HFFc6 (cell line): ENCODE data around the gene SAFB. TPM values are rescaled to one million over a fixed set of nuclear protein-coding genes. Genes with fewer than 3 reads are reported as not detected.

Experiments used
- DNase-seq: peaks from one replicate; pipeline ENCODE4 v3.0.0-alpha.2; 2018
- H3K27ac Mint-ChIP-seq: 2 replicates; pipeline ENCODE4 v1.8.0; 2020; ENCODE audit warnings: mild to moderate bottlenecking, mixed read lengths
- H3K27me3 Mint-ChIP-seq: 2 replicates; pipeline ENCODE4 v1.8.0; 2021; ENCODE audit warnings: mild to moderate bottlenecking, moderate library complexity, mixed read lengths; ENCODE audit not compliant: insufficient read depth
- H3K36me3 Mint-ChIP-seq: 2 replicates; pipeline ENCODE4 v1.8.0; 2021; ENCODE audit warnings: low read depth, mixed read lengths
- H3K4me1 Mint-ChIP-seq: 2 replicates; pipeline ENCODE4 v1.8.0; 2020; ENCODE audit warnings: low read depth, mixed read lengths
- H3K4me3 Mint-ChIP-seq: 2 replicates; pipeline ENCODE4 v1.8.0; 2020; ENCODE audit warnings: mild to moderate bottlenecking, moderate library complexity, mixed read lengths
- H3K9me3 Mint-ChIP-seq: 2 replicates; pipeline ENCODE4 v1.8.0; 2020; ENCODE audit warnings: mild to moderate bottlenecking, mixed read lengths
- total RNA-seq, 6 experiments: library from RNA; stranded (reverse); fragmentation: NEBNext Ultra II Directional; extraction: Animal tissue kit (Norgen Biotek cat#: 25700); gene quantifications; 2 replicates in 1 of 6; 3 replicates in 5 of 6; pipeline ENCODE4 v1.2.3, GENCODE V29; 2021
- TF ChIP-seq, protein P1 (sequence below): fragments of 200-600 bp; sonication (generic); IDR thresholded peaks from 2 replicates; pipeline ENCODE4 v1.5.0; 2021; ENCODE audit warnings: antibody characterized with exemption, mild to moderate bottlenecking

The SAFB gene
- total RNA-seq, 6 experiments from 2014 or later: 41.7 to 53.6 (median 49.3) TPM

DNA sequence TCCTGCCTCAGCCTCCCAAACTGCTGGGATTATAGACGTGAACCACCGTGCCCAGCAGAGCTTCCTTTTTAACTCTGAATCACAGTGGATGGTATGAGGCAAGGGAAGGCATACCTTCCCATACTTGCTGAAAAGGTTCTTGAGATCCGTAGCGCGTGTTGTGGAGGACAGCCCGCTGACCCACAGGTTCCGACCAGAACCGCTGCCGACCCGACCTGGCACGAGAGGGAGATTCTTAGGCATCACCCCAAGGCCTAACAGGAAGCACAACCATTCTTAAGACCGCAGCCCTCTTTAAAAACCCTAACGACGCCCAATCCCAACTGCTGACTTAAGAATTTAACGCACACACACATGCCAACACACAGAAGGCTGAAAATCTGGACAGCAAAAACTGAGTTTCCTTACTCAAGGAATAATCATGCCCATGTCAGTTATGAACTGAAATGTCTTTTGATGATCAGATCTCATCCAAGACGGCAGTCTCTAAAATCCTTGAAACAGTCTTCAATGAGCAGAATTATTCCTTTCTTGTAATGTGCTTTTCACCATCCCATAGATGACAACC lies 12.9 kb upstream of the SAFB start:
- Mint-ChIP-seq H3K27ac (no peak overlapping the region), H3K36me3 (peaks cover 66% of the 10 kb centered on the region), H3K9me3 (no peaks in the 10 kb centered on the region), H3K4me3 (no peak overlapping the region), H3K27me3 (peaks cover 2% of the 10 kb centered on the region; the same call in 1 of the 2 replicates), H3K4me1 (peaks cover 13% of the 10 kb centered on the region)
- TF ChIP-seq, protein P1, sequence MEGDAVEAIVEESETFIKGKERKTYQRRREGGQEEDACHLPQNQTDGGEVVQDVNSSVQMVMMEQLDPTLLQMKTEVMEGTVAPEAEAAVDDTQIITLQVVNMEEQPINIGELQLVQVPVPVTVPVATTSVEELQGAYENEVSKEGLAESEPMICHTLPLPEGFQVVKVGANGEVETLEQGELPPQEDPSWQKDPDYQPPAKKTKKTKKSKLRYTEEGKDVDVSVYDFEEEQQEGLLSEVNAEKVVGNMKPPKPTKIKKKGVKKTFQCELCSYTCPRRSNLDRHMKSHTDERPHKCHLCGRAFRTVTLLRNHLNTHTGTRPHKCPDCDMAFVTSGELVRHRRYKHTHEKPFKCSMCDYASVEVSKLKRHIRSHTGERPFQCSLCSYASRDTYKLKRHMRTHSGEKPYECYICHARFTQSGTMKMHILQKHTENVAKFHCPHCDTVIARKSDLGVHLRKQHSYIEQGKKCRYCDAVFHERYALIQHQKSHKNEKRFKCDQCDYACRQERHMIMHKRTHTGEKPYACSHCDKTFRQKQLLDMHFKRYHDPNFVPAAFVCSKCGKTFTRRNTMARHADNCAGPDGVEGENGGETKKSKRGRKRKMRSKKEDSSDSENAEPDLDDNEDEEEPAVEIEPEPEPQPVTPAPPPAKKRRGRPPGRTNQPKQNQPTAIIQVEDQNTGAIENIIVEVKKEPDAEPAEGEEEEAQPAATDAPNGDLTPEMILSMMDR: no peak
- DNase-seq: no peak

DNA sequence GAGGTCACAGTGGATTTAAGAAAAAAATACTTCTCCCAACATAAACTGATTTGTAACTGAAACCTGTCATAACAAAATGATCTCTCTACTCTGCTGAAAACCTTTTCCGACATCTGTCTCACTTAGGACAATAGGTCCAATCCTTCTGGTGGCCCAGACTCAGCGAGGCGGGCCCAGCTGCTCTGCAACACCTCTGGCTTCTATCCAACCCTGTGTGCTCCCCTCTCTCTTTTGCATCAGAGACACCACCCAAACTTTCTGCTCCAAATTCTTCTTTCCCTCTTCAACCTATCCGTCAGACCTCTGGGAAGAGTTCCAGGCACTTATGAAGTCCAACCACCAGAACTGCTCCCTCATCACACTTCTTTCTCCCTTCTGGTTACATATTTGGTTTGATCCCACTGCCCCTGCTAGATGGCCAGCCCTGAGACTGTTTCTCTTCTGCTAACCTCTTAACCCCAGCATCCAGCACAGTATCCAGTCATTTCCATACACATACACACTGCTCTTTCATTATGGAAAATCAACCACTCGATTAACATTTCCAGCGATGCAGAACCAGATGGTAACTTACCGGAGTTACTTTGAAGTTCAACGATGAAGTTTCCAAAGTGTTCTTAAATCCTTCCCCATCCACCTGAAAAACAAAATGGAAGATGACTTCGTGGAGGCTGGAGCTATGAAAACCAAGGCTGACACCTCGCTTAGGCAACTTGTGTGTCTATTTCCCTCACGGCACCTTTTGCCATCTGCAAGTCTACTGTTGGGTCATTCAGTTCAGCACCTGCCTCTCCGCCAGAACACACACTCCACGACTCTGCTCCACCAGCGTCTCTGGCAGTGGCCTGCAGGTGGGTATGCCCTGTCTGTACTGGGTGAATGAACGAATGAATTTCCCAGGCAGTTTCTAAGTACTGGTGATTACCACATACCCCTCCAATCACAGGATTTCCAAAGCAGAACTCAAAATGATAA lies 9.7 kb upstream of the SAFB start:
- H3K27me3 Mint-ChIP-seq: no peaks in the 10 kb centered on the region; the same call in 1 of the 2 replicates
- TF ChIP-seq, protein P1: no peak
- no peak for DNase-seq
- H3K4me3 Mint-ChIP-seq: no peak overlapping the region
- peaks cover 58% of the 10 kb centered on the region for H3K36me3 Mint-ChIP-seq
- H3K9me3 Mint-ChIP-seq: no peaks in the 10 kb centered on the region
- H3K27ac Mint-ChIP-seq: no peak overlapping the region
- peaks cover 22% of the 10 kb centered on the region for H3K4me1 Mint-ChIP-seq

DNA sequence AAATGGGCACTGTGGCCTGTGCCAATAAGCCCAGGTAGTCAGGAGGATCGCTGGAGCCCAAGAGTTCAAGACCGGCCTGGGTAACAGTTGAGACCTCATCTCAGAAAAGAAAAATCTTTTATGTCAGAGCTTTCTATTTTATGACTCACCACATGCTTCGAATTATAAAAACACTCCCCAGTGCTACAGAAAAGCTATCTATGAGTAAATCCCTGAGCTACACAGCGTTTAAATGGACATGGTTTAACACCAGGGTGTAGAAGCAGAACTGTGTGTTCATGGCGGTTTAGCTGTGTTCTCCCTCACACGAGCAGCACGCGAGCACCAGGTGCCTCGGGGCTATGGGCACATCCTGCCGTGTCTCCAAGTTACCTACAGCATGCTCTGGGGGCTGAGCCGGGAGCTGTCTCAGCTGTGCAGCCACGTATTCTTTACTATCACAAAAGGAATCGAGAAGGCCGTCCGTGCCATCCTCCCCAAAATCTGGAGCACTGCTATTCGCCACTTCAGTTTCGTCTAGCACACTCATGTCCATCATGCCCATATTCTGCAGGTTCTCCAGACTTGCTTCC lies 7.0 kb upstream of the SAFB start:
- Mint-ChIP-seq H3K27ac (peak overlapping the region; percentile 36), H3K4me3 (peak overlapping the region; percentile 17; the same call in 1 of the 2 replicates)
- peak; percentile 31 for DNase-seq

DNA sequence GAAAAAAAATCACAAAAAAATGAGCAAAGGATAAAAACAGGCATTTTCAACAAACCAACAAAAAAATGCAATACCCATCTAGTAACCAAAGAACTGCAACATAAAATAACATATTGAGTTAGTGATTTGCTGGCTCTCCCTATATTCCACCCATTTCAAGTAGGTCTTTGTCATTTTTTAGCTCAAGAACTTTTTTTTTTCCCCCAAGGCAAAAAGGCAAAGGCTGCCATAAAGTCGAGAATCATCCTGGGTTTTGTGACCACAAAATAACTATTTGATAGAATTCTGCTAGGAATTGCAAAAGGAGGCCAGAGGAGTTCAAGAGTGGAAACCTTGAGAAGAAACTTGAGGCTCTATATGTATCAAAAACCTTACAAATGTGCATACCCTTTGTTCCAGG lies 5.8 kb upstream of the SAFB start:
- Mint-ChIP-seq H3K4me3 (no peak overlapping the region), H3K36me3 (peaks cover 61% of the 10 kb centered on the region), H3K9me3 (no peaks in the 10 kb centered on the region), H3K27me3 (no peaks in the 10 kb centered on the region; the same call in 1 of the 2 replicates), H3K27ac (no peak overlapping the region), H3K4me1 (peaks cover 45% of the 10 kb centered on the region)
- DNase-seq: no peak
- TF ChIP-seq, protein P1: no peak

More for the DNA sequence above, 7.0 kb upstream of the SAFB start:
- no peaks in the 10 kb centered on the region for H3K9me3 Mint-ChIP-seq
- H3K4me1 Mint-ChIP-seq: peaks cover 38% of the 10 kb centered on the region
- TF ChIP-seq, protein P1: no peak
- peaks cover 54% of the 10 kb centered on the region for H3K36me3 Mint-ChIP-seq
- H3K27me3 Mint-ChIP-seq: no peaks in the 10 kb centered on the region; the same call in 1 of the 2 replicates

DNA sequence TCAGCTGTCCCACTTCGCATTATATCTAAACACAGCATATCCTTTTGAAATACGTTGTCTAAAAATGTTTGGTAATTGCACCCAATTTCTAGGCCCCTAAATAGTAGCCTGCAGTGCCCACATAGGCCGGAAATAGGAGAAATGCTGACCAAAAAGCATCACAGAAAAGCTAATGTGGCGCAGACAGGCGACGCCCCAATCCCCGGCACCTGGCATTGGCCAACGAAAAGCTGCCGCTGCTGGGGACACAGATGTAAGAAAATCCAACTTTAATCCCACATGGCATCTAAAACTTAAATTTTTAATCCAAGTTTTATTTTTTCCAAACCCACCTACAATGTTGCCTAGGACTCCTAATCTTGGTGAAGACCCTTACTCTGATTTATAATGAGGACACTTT lies 4.3 kb upstream of the SAFB start:
- H3K36me3 Mint-ChIP-seq: peaks cover 55% of the 10 kb centered on the region
- TF ChIP-seq, protein P1: no peak
- no peak overlapping the region for H3K27ac Mint-ChIP-seq
- H3K4me1 Mint-ChIP-seq: peaks cover 45% of the 10 kb centered on the region
- H3K4me3 Mint-ChIP-seq: no peak overlapping the region
- peaks cover 3% of the 10 kb centered on the region for H3K27me3 Mint-ChIP-seq
- DNase-seq: no peak
- peaks cover 3% of the 10 kb centered on the region; the same call in 1 of the 2 replicates for H3K9me3 Mint-ChIP-seq
